ENCODE results near the gene SULT1C2.

GRCh38 chr2:108266218-108266617 is 22.5 kb upstream of the SULT1C2 start:
- TF ChIP-seq POLR2A (IDR thresholded peaks at IDR 0.05): no peak
- TF ChIP-seq, protein P1, sequence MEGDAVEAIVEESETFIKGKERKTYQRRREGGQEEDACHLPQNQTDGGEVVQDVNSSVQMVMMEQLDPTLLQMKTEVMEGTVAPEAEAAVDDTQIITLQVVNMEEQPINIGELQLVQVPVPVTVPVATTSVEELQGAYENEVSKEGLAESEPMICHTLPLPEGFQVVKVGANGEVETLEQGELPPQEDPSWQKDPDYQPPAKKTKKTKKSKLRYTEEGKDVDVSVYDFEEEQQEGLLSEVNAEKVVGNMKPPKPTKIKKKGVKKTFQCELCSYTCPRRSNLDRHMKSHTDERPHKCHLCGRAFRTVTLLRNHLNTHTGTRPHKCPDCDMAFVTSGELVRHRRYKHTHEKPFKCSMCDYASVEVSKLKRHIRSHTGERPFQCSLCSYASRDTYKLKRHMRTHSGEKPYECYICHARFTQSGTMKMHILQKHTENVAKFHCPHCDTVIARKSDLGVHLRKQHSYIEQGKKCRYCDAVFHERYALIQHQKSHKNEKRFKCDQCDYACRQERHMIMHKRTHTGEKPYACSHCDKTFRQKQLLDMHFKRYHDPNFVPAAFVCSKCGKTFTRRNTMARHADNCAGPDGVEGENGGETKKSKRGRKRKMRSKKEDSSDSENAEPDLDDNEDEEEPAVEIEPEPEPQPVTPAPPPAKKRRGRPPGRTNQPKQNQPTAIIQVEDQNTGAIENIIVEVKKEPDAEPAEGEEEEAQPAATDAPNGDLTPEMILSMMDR (IDR thresholded peaks at IDR 0.05): no peak
